Measurements from ENCODE around the gene ACSF2. TPM values are rescaled to one million over a fixed set of nuclear protein-coding genes. Genes with fewer than 3 reads are reported as not detected.
"Not testable (repeated sequence)": the region's sequence is repeated elsewhere in the genome, so short reads cannot be mapped to it uniquely, and the experiment has no call there.

Gene ACSF2
- 20.8 and 29.9 TPM in 2 replicates for total RNA-seq
- 38.8 TPM for polyA plus RNA-seq (2012)

GRCh38 chr17:50425682-50426471 is at the start of gene ACSF2:
Gene ACSF2 (plus strand): TSS chr17:50426218. CDS start chr17:50426262, 44 bp downstream.
- DNase-seq (ENCODE audit: low read depth) = peak; percentile 67

- DNase-seq (ENCODE audit: low read depth) = no peak
Measured at GRCh38 chr17:50379351-50380132, 46.5 kb upstream of the ACSF2 start.

- DNase-seq (ENCODE audit: low read depth) = no peak
Measured at GRCh38 chr17:50380369-50381259, 45.4 kb upstream of the ACSF2 start.

- DNase-seq (ENCODE audit: low read depth) = no peak
Measured at GRCh38 chr17:50381260-50381815, 44.7 kb upstream of the ACSF2 start.

GRCh38 chr17:50381920-50382319 is 44.1 kb upstream of the ACSF2 start:
- peak; percentile 43 for DNase-seq (ENCODE audit: low read depth)

GRCh38 chr17:50382931-50383330 is 43.1 kb upstream of the ACSF2 start:
- DNase-seq (ENCODE audit: low read depth) = no peak

GRCh38 chr17:50386510-50386909 is 39.5 kb upstream of the ACSF2 start:
- no peak for DNase-seq (ENCODE audit: low read depth)

- DNase-seq (ENCODE audit: low read depth) = no peak
Measured at GRCh38 chr17:50388728-50389127, 37.3 kb upstream of the ACSF2 start.

- DNase-seq (ENCODE audit: low read depth) = no peak
Measured at GRCh38 chr17:50389534-50389933, 36.5 kb upstream of the ACSF2 start.

GRCh38 chr17:50392621-50393020 is 33.4 kb upstream of the ACSF2 start:
- no peak for DNase-seq (ENCODE audit: low read depth)

- no peak for DNase-seq (ENCODE audit: low read depth)
Measured at GRCh38 chr17:50393700-50394099, 32.3 kb upstream of the ACSF2 start.

- DNase-seq (ENCODE audit: low read depth) = no peak
Measured at GRCh38 chr17:50394711-50395110, 31.3 kb upstream of the ACSF2 start.

- DNase-seq (ENCODE audit: low read depth) = peak; percentile 49
Measured at GRCh38 chr17:50396261-50397110, 29.5 kb upstream of the ACSF2 start.

GRCh38 chr17:50397111-50397918 is 28.7 kb upstream of the ACSF2 start, which contains the start of gene LRRC59:
Gene LRRC59 (minus strand): TSS chr17:50397523. CDS start chr17:50397317, 206 bp downstream.
- peak; percentile 83 for DNase-seq (ENCODE audit: low read depth)

GRCh38 chr17:50397919-50398285 is 28.1 kb upstream of the ACSF2 start:
- DNase-seq (ENCODE audit: low read depth) = no peak

- not testable (repeated sequence) for DNase-seq (ENCODE audit: low read depth)
Measured at GRCh38 chr17:50398672-50399071, 27.3 kb upstream of the ACSF2 start.

- not testable (repeated sequence) for DNase-seq (ENCODE audit: low read depth)
Measured at GRCh38 chr17:50399591-50399990, 26.4 kb upstream of the ACSF2 start.

- not testable (repeated sequence) for DNase-seq (ENCODE audit: low read depth)
Measured at GRCh38 chr17:50405351-50405750, 20.7 kb upstream of the ACSF2 start.

GRCh38 chr17:50406578-50406977 is 19.4 kb upstream of the ACSF2 start:
- DNase-seq (ENCODE audit: low read depth) = no peak
